HepG2 (cell line): ENCODE data around the gene SPTBN4. TPM values are rescaled to one million over a fixed set of nuclear protein-coding genes. Genes with fewer than 3 reads are reported as not detected.

ENCODE experiments used
- ATAC-seq: fragments of 200-7000 bp; cut with Tn5 transposase; 3 replicates; pipeline ENCODE4 v1.9.1; 2020; ENCODE audit warnings: mild to moderate bottlenecking, moderate library complexity
- BruUV-seq: library from RNA; stranded (reverse); fragments of 400-500 nt; replicated peaks from 2 replicates; lab custom pipeline; 2021; lab: Mats Ljungman, UMichigan
- CTCF ChIA-PET: fragments of 300-600 bp; formaldehyde crosslinking; extraction: SDS; loops from one replicate; lab custom pipeline; 2021; ENCODE audit warnings: low total read pairs, inconsistent platforms, low intra/inter-chr PET ratio; lab: Yijun Ruan, JAX
- POLR2A ChIA-PET: fragments of 350-600 bp; sonication (Branson Sonifier 250); formaldehyde crosslinking; loops from one replicate; lab custom pipeline; 2020; ENCODE audit warnings: antibody characterized with exemption, inconsistent platforms; lab: Yijun Ruan, JAX
- DNase-seq: peaks from one replicate; pipeline ENCODE4 v3.0.0-alpha.2; 2015; ENCODE audit warnings: low spot score
- FAIRE-seq: peaks from 3 replicates; lab custom pipeline; 2011; peaks lifted over from hg19 to GRCh38; lab: Jason Lieb, UNC
- H2AFZ ChIP-seq: one replicate; pipeline ENCODE4 v1.6.1; 2011; ENCODE audit warnings: low read length, inconsistent platforms
- H3K27ac ChIP-seq: fragments of 300-600 bp; 3 replicates; pipeline ENCODE4 v1.8.0; 2011; ENCODE audit warnings: mixed run types, mild to moderate bottlenecking, mixed read lengths, low read length, inconsistent platforms; ENCODE audit not compliant: insufficient read depth; ENCODE audit errors: extremely low read length
- H3K27me3 ChIP-seq, 2 experiments: fragments of 200-600 bp in 1 of 2; 2 replicates in 1 of 2; 3 replicates in 1 of 2; pipeline versions ENCODE4 v1.6.0 to v1.8.0; 2011; ENCODE audit warnings: low read length in 2 of 2, mild to moderate bottlenecking in 2 of 2, moderate library complexity in 2 of 2, inconsistent platforms in 1 of 2; ENCODE audit not compliant: insufficient read depth in 2 of 2, control insufficient read depth in 1 of 2
- H3K36me3 ChIP-seq, 2 experiments: fragments of 200-600 bp in 1 of 2; replicated peaks in 1 of 2; 2 replicates in 1 of 2; 3 replicates in 1 of 2; pipeline versions ENCODE4 v1.5.1 to v1.8.0; 2011; ENCODE audit warnings: low read length in 2 of 2, inconsistent platforms in 1 of 2; ENCODE audit not compliant: insufficient read depth in 2 of 2, control insufficient read depth in 1 of 2
- H3K4me1 ChIP-seq: 2 replicates; pipeline ENCODE4 v1.5.1; 2012; ENCODE audit warnings: low read length, inconsistent platforms; ENCODE audit not compliant: insufficient read depth
- H3K4me2 ChIP-seq: 2 replicates; pipeline ENCODE4 v1.6.0; 2011; ENCODE audit warnings: low read depth, low read length, inconsistent platforms
- H3K4me3 ChIP-seq, 3 experiments: fragments of 200-600 bp in 1 of 3; sonication (generic), shearing (Covaris generic) in 1 of 3; replicated peaks in 1 of 3; 2 replicates each; pipeline ENCODE4 v1.5.1; 2011 to 2016; ENCODE audit warnings: low read length in 3 of 3, inconsistent platforms in 2 of 3, low read depth in 2 of 3, mild to moderate bottlenecking in 2 of 3, control low read depth in 1 of 3, mixed read lengths in 1 of 3; ENCODE audit not compliant: insufficient read depth in 1 of 3
- H3K79me2 ChIP-seq: one replicate; pipeline ENCODE4 v1.6.1; 2011; ENCODE audit warnings: low read length, inconsistent platforms; ENCODE audit not compliant: insufficient read depth
- H3K9ac ChIP-seq: 2 replicates; pipeline ENCODE4 v1.6.0; 2011; ENCODE audit warnings: mild to moderate bottlenecking, low read depth, low read length, inconsistent platforms; ENCODE audit not compliant: insufficient read depth
- H3K9me3 ChIP-seq: 2 replicates; pipeline ENCODE4 v1.5.1; 2012; ENCODE audit warnings: mild to moderate bottlenecking, low read length
- H4K20me1 ChIP-seq: 2 replicates; pipeline ENCODE4 v1.6.0; 2011; ENCODE audit warnings: inconsistent platforms, mild to moderate bottlenecking, low read length, moderate library complexity; ENCODE audit not compliant: insufficient read depth
- AKNA ChIP-seq: sonication (generic); formaldehyde crosslinking; IDR thresholded peaks from 2 replicates; pipeline ENCODE4 v1.4.0; 2020; ENCODE audit warnings: missing genetic modification reagents, borderline replicate concordance
- IRF1 ChIP-seq: sonication (generic); formaldehyde crosslinking; IDR thresholded peaks from 2 replicates; pipeline ENCODE4 v1.4.0; 2020; ENCODE audit warnings: low read depth, mild to moderate bottlenecking, missing genetic modification reagents
- MXD4 ChIP-seq: IDR thresholded peaks from 2 replicates; pipeline ENCODE4 v1.6.1; 2016; ENCODE audit warnings: mild to moderate bottlenecking, missing biosample characterization, missing genetic modification reagents
- SIX4 ChIP-seq: sonication (generic); formaldehyde crosslinking; IDR thresholded peaks from 2 replicates; pipeline ENCODE4 v1.4.0; 2020; ENCODE audit warnings: missing genetic modification reagents
- SP4 ChIP-seq: sonication (generic); formaldehyde crosslinking; IDR thresholded peaks from 2 replicates; pipeline ENCODE4 v1.8.1; 2023; ENCODE audit warnings: mild to moderate bottlenecking, missing genetic modification reagents
- U2AF1 ChIP-seq: fragments of 200-400 bp; formaldehyde crosslinking; optimal IDR thresholded peaks from 2 replicates; pipeline ENCODE3; 2017; ENCODE audit warnings: mild to moderate bottlenecking, low read depth, low read length
- YEATS2 ChIP-seq: sonication (generic); formaldehyde crosslinking; IDR thresholded peaks from 2 replicates; pipeline ENCODE4 v1.4.0; 2020; ENCODE audit warnings: missing genetic modification reagents, borderline replicate concordance
- ZBTB49 ChIP-seq: sonication (generic); formaldehyde crosslinking; IDR thresholded peaks from 2 replicates; pipeline ENCODE4 v1.4.0; 2020; ENCODE audit warnings: missing genetic modification reagents, borderline replicate concordance
- ZNF280D ChIP-seq: sonication (generic); formaldehyde crosslinking; IDR thresholded peaks from 2 replicates; pipeline ENCODE4 v1.5.1; 2020; ENCODE audit warnings: mild to moderate bottlenecking, missing genetic modification reagents
- ZNF468 ChIP-seq: sonication (generic); formaldehyde crosslinking; IDR thresholded peaks from 2 replicates; pipeline ENCODE4 v1.8.0; 2022; ENCODE audit warnings: mild to moderate bottlenecking, moderate library complexity, missing genetic modification reagents
- ZSCAN5A ChIP-seq: sonication (generic); formaldehyde crosslinking; IDR thresholded peaks from 2 replicates; pipeline ENCODE4 v1.8.0; 2022; ENCODE audit warnings: mild to moderate bottlenecking, missing genetic modification reagents, borderline replicate concordance
- WGBS: methylation state at CpG from one replicate; pipeline ENCODE4 v1.1.6; 2017; ENCODE audit warnings: low lambda C conversion rate; 5-methylcytosine and 5-hydroxymethylcytosine counted together
- in situ Hi-C: cut with HindIII; loops from 2 replicates; pipeline ENCODE4 v1.10.0; 2017; ENCODE audit warnings: low pct_unique_long_range_greater_than_20kb; ENCODE audit not compliant: extremely low pct_ligation_motif_present
- intact Hi-C: fragments of 100-400 bp; cut with micrococcal nuclease; formaldehyde crosslinking; loops from one replicate; pipeline ENCODE4 v1.10.0; 2022; ENCODE audit not compliant: unreplicated experiment
- polyA plus RNA-seq, 8 experiments: library from polyadenylated mRNA; depleted of rRNA in 3 of 8; stranded (reverse) in 7 of 8; unstranded in 1 of 8; fragments of >200 nt; fragmentation: Illumina TruSeq in 4 of 8; extraction: Trizol in 4 of 8; gene quantifications; 2 replicates each; pipeline versions ENCODE4 v1.2.1 to v1.2.3, GENCODE V29; 2011 to 2016; ENCODE audit warnings: low read depth in 4 of 8, missing spikeins in 1 of 8, mixed read lengths in 1 of 8; ENCODE audit not compliant: insufficient read depth in 1 of 8
- total RNA-seq, 5 experiments: library from RNA; depleted of rRNA; stranded (reverse); fragments of >200 nt; fragmentation: Illumina TruSeq; extraction: Trizol; gene quantifications; 2 replicates each; pipeline ENCODE4 v1.2.3, GENCODE V29; 2016; ENCODE audit warnings: low read depth in 1 of 5

The SPTBN4 gene
- total and polyA plus RNA-seq, 2 of the 13 experiments (the other 11 are each of a cell fraction or from before 2014, with no cell fraction given), result 0.11 TPM

GRCh38 chr19:40474737-40475136, 7.9 kb downstream of the SPTBN4 start:
- H4K20me1 ChIP-seq, result no peaks in the 10 kb centered on the region
- no peaks in the 10 kb centered on the region for H3K79me2 ChIP-seq
- 28% methylated on average over 4 of the region's 4 CpGs for WGBS
- no peak overlapping the region for H3K9ac ChIP-seq
- no peak overlapping the region for H3K27ac ChIP-seq
- no peak overlapping the region for H3K4me2 ChIP-seq
- H3K4me3 ChIP-seq, result no peak overlapping the region
- H3K27me3 ChIP-seq, result no peaks in the 10 kb centered on the region
- BruUV-seq, result no TSS peak
- ChIA-PET POLR2A (no interaction called here), CTCF (no interaction called here)
- no peaks in the 10 kb centered on the region for H3K36me3 ChIP-seq
- FAIRE-seq (no peak), DNase-seq (no peak), ATAC-seq (no peak)
- in situ Hi-C loops, result no loop called here
- H3K9me3 ChIP-seq, result no peaks in the 10 kb centered on the region
- H3K4me1 ChIP-seq, result no peaks in the 10 kb centered on the region
- H2AFZ ChIP-seq, result no peak overlapping the region
- intact Hi-C loops, result no loop called here
- TF ChIP-seq ZSCAN5A (CRISPR knock-in tag), result no peak
- no peak for TF ChIP-seq SIX4
- TF ChIP-seq AKNA (CRISPR knock-in tag), result no peak
- TF ChIP-seq IRF1 (CRISPR knock-in tag), result no peak
- TF ChIP-seq ZBTB49, result no peak
- no peak for TF ChIP-seq ZNF468 (CRISPR knock-in tag)
- no peak for TF ChIP-seq MXD4 (CRISPR knock-in tag)
- no peak for TF ChIP-seq YEATS2 (CRISPR knock-in tag)
- no peak for TF ChIP-seq ZNF280D (CRISPR knock-in tag)
- TF ChIP-seq SP4, result no peak
- TF ChIP-seq U2AF1, result no peak
